Gastroesophageal sphincter (tissue), 3 donors: ENCODE measurements around the gene CD34.

ENCODE experiments used
- EP300 ChIP-seq: sonication (generic); formaldehyde crosslinking; IDR thresholded peaks from one replicate; pipeline ENCODE4 v1.6.1; 2017; ENCODE audit warnings: antibody characterized with exemption, mild to moderate bottlenecking
- POLR2A ChIP-seq, 2 donors: fragments of 450-650 bp; IDR thresholded peaks; one replicate each; pipeline ENCODE4 v1.6.1; 2017; ENCODE audit warnings: antibody characterized with exemption in 2 of 2, mild to moderate bottlenecking in 2 of 2, moderate library complexity in 1 of 2
- TF ChIP-seq, protein P1 (sequence below), 4 experiments: fragments of 200-600 bp in 2 of 4; fragments of 450-650 bp in 2 of 4; sonication (generic) in 1 of 4; IDR thresholded peaks; one replicate each; pipeline ENCODE4 v1.5.1; 2017 to 2019; ENCODE audit warnings: antibody characterized with exemption in 4 of 4, mild to moderate bottlenecking in 2 of 4, moderate library complexity in 2 of 4

GRCh38 chr1:207956986-207957385 is 46.1 kb upstream of the CD34 start:
- TF ChIP-seq, protein P1, sequence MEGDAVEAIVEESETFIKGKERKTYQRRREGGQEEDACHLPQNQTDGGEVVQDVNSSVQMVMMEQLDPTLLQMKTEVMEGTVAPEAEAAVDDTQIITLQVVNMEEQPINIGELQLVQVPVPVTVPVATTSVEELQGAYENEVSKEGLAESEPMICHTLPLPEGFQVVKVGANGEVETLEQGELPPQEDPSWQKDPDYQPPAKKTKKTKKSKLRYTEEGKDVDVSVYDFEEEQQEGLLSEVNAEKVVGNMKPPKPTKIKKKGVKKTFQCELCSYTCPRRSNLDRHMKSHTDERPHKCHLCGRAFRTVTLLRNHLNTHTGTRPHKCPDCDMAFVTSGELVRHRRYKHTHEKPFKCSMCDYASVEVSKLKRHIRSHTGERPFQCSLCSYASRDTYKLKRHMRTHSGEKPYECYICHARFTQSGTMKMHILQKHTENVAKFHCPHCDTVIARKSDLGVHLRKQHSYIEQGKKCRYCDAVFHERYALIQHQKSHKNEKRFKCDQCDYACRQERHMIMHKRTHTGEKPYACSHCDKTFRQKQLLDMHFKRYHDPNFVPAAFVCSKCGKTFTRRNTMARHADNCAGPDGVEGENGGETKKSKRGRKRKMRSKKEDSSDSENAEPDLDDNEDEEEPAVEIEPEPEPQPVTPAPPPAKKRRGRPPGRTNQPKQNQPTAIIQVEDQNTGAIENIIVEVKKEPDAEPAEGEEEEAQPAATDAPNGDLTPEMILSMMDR (IDR thresholded peaks at IDR 0.05) = no peak
- TF ChIP-seq POLR2A (IDR thresholded peaks at IDR 0.05) (no peak), EP300 (no peak)
